SK-N-SH treated with all-trans-retinoic acid at 6 μM for 48 hours (cell line): ENCODE data around the gene ADD3.

ENCODE experiments used
- ATAC-seq: fragments of 200-7000 bp; cut with Tn5 transposase; 3 replicates; pipeline ENCODE4 v1.9.1; 2020; ENCODE audit warnings: mild to moderate bottlenecking, moderate library complexity
- ARNTL ChIP-seq: fragments of 450-650 bp; formaldehyde crosslinking; IDR thresholded peaks from 2 replicates; pipeline ENCODE4 v1.5.0; 2020; ENCODE audit warnings: low read depth, mild to moderate bottlenecking, moderate library complexity, borderline replicate concordance
- CSDC2 ChIP-seq: fragments of 250-450 bp; sonication (Bioruptor Pico); IDR thresholded peaks from 2 replicates; pipeline ENCODE4 v1.5.0; 2020; ENCODE audit warnings: mild to moderate bottlenecking, moderate library complexity
- CSRNP3 ChIP-seq: fragments of 250-450 bp; sonication (Bioruptor Pico); IDR thresholded peaks from 2 replicates; pipeline ENCODE4 v1.5.1; 2021; ENCODE audit warnings: mild to moderate bottlenecking, moderate library complexity
- ESRRG ChIP-seq: fragments of 250-450 bp; sonication (Bioruptor Pico); IDR thresholded peaks from 2 replicates; pipeline ENCODE4 v1.6.1; 2021; ENCODE audit warnings: mild to moderate bottlenecking
- GLIS3 ChIP-seq: fragments of 250-450 bp; sonication (Bioruptor Pico); IDR thresholded peaks from 2 replicates; pipeline ENCODE4 v1.5.0; 2020; ENCODE audit warnings: mild to moderate bottlenecking, moderate library complexity
- ISL1 ChIP-seq: fragments of 250-450 bp; sonication (Bioruptor Pico); IDR thresholded peaks from 2 replicates; pipeline ENCODE4 v2.1.2; 2022; ENCODE audit warnings: mild to moderate bottlenecking, moderate library complexity
- OSR1 ChIP-seq: fragments of 250-450 bp; sonication (Bioruptor Pico); IDR thresholded peaks from 2 replicates; pipeline ENCODE4 v1.8.0; 2022; ENCODE audit warnings: moderate library complexity, mild to moderate bottlenecking, inconsistent platforms
- SNAI2 ChIP-seq: fragments of 250-450 bp; sonication (Bioruptor Pico); IDR thresholded peaks from 2 replicates; pipeline ENCODE4 v1.5.0; 2020; ENCODE audit warnings: mild to moderate bottlenecking, moderate library complexity
- TCF4 ChIP-seq: fragments of 250-450 bp; sonication (Bioruptor Pico); IDR thresholded peaks from 2 replicates; pipeline ENCODE4 v1.8.0; 2021; ENCODE audit warnings: mild to moderate bottlenecking, moderate library complexity, borderline replicate concordance
- TOX ChIP-seq: fragments of 250-450 bp; sonication (Bioruptor Pico); IDR thresholded peaks from 2 replicates; pipeline ENCODE4 v1.8.0; 2021; ENCODE audit warnings: mild to moderate bottlenecking, moderate library complexity, borderline replicate concordance
- ZC3H10 ChIP-seq: fragments of 250-450 bp; sonication (Bioruptor Pico); IDR thresholded peaks from 2 replicates; pipeline ENCODE4 v1.5.1; 2021; ENCODE audit warnings: mild to moderate bottlenecking, moderate library complexity
- ZFP30 ChIP-seq: fragments of 450-650 bp; formaldehyde crosslinking; IDR thresholded peaks from 2 replicates; pipeline ENCODE4 v1.5.0; 2022; ENCODE audit warnings: mild to moderate bottlenecking, moderate library complexity
- ZNF565 ChIP-seq: fragments of 450-650 bp; formaldehyde crosslinking; conservative IDR thresholded peaks from 2 replicates; pipeline ENCODE4 v1.5.0; 2020; ENCODE audit warnings: low read depth, mild to moderate bottlenecking, moderate library complexity
- ZNF70 ChIP-seq: fragments of 450-650 bp; formaldehyde crosslinking; IDR thresholded peaks from 2 replicates; pipeline ENCODE4 v1.5.0; 2020; ENCODE audit warnings: mild to moderate bottlenecking, moderate library complexity
- ZNF8 ChIP-seq: fragments of 450-650 bp; formaldehyde crosslinking; IDR thresholded peaks from 2 replicates; pipeline ENCODE4 v1.5.0; 2020; ENCODE audit warnings: mild to moderate bottlenecking, moderate library complexity
- TF ChIP-seq, protein P1 (sequence below): fragments of 250-450 bp; sonication (Bioruptor Pico); IDR thresholded peaks from 2 replicates; pipeline ENCODE4 v1.5.1; 2020; ENCODE audit warnings: low read depth, mild to moderate bottlenecking, moderate library complexity
- TF ChIP-seq, protein P2 (sequence below): fragments of 250-450 bp; sonication (Bioruptor Pico); IDR thresholded peaks from 2 replicates; pipeline ENCODE4 v1.8.0; 2021; ENCODE audit warnings: low read depth, mild to moderate bottlenecking, moderate library complexity, borderline replicate concordance
- TF ChIP-seq, protein P3 (sequence below): fragments of 250-450 bp; sonication (Bioruptor Pico); IDR thresholded peaks from 2 replicates; pipeline ENCODE4 v1.8.0; 2020; ENCODE audit warnings: mild to moderate bottlenecking, moderate library complexity, borderline replicate concordance
- TF ChIP-seq, protein P4 (sequence below): fragments of 250-450 bp; sonication (Bioruptor Pico); IDR thresholded peaks from 2 replicates; pipeline ENCODE4 v1.5.0; 2020; ENCODE audit warnings: mild to moderate bottlenecking, moderate library complexity

Gene ADD3

GRCh38 chr10:109961174-109962001 is 46.4 kb upstream of the ADD3 start:
- TF ChIP-seq CSDC2 (0 out of 2 replicates have a peak, but pooled peaks have one; percentile 23), ESRRG (CRISPR knock-in tag) (no peak), ZNF8 (CRISPR knock-in tag) (no peak), ISL1 (CRISPR knock-in tag) (0 out of 2 replicates have a peak, but pooled peaks have one; percentile 7)
- TF ChIP-seq, protein P1, sequence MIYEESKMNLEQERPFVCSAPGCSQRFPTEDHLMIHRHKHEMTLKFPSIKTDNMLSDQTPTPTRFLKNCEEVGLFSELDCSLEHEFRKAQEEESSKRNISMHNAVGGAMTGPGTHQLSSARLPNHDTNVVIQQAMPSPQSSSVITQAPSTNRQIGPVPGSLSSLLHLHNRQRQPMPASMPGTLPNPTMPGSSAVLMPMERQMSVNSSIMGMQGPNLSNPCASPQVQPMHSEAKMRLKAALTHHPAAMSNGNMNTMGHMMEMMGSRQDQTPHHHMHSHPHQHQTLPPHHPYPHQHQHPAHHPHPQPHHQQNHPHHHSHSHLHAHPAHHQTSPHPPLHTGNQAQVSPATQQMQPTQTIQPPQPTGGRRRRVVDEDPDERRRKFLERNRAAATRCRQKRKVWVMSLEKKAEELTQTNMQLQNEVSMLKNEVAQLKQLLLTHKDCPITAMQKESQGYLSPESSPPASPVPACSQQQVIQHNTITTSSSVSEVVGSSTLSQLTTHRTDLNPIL (CRISPR knock-in tag), result no peak
- ATAC-seq, result peak; percentile 12

- no peak; the same call in 2 of the 3 replicates for ATAC-seq
- TF ChIP-seq, protein P1 (CRISPR knock-in tag), result no peak
- no peak for TF ChIP-seq ZC3H10
Observed at GRCh38 chr10:109962247-109962646, 45.5 kb upstream of the ADD3 start.

GRCh38 chr10:109963439-109963838 is 44.3 kb upstream of the ADD3 start:
- TF ChIP-seq ESRRG (CRISPR knock-in tag) (no peak), CSRNP3 (CRISPR knock-in tag) (0 out of 2 replicates have a peak, but pooled peaks have one; percentile 18), TCF4 (CRISPR knock-in tag) (peak; percentile 94), GLIS3 (CRISPR knock-in tag) (no peak), ISL1 (CRISPR knock-in tag) (peak; percentile 41; the same call in 1 of the 2 replicates), ARNTL (CRISPR knock-in tag) (no peak), SNAI2 (CRISPR knock-in tag) (no peak), ZNF8 (CRISPR knock-in tag) (no peak; the same call in 1 of the 2 replicates), ZNF565 (CRISPR knock-in tag) (no peak), CSDC2 (no peak), OSR1 (CRISPR knock-in tag) (no peak), TOX (CRISPR knock-in tag) (no peak), ZNF70 (CRISPR knock-in tag) (peak; percentile 73; the same call in 1 of the 2 replicates)
- TF ChIP-seq, protein P2, sequence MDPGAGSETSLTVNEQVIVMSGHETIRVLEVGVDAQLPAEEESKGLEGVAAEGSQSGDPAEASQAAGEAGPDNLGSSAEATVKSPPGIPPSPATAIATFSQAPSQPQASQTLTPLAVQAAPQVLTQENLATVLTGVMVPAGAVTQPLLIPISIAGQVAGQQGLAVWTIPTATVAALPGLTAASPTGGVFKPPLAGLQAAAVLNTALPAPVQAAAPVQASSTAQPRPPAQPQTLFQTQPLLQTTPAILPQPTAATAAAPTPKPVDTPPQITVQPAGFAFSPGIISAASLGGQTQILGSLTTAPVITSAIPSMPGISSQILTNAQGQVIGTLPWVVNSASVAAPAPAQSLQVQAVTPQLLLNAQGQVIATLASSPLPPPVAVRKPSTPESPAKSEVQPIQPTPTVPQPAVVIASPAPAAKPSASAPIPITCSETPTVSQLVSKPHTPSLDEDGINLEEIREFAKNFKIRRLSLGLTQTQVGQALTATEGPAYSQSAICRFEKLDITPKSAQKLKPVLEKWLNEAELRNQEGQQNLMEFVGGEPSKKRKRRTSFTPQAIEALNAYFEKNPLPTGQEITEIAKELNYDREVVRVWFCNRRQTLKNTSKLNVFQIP (CRISPR knock-in tag), result no peak; the same call in 1 of the 2 replicates
- TF ChIP-seq, protein P1 (CRISPR knock-in tag), result no peak
- TF ChIP-seq, protein P3, sequence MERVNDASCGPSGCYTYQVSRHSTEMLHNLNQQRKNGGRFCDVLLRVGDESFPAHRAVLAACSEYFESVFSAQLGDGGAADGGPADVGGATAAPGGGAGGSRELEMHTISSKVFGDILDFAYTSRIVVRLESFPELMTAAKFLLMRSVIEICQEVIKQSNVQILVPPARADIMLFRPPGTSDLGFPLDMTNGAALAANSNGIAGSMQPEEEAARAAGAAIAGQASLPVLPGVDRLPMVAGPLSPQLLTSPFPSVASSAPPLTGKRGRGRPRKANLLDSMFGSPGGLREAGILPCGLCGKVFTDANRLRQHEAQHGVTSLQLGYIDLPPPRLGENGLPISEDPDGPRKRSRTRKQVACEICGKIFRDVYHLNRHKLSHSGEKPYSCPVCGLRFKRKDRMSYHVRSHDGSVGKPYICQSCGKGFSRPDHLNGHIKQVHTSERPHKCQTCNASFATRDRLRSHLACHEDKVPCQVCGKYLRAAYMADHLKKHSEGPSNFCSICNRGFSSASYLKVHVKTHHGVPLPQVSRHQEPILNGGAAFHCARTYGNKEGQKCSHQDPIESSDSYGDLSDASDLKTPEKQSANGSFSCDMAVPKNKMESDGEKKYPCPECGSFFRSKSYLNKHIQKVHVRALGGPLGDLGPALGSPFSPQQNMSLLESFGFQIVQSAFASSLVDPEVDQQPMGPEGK (CRISPR knock-in tag), result no peak

DNA sequence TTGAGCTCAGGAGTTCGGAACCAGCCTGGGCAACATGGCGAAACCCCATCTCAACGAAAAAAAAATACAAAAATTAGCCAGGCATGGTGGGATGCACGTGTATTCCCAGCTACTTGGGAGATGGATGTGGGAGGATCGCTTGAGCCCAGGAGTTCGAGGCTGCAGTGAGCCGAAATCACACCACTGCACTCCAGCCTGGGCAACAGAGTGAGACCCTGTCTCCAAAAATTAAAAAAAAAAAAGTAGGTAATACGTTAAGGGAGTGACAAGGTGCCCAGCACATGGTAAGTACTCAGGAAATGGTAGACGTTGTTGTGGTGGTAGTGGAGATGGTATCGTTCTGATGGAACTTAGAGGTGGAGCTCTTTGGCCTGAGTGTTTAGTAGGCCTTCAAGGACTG is 43.5 kb upstream of the ADD3 start:
- no peak for ATAC-seq
- TF ChIP-seq ZFP30 (CRISPR knock-in tag), result no peak
- TF ChIP-seq, protein P4, sequence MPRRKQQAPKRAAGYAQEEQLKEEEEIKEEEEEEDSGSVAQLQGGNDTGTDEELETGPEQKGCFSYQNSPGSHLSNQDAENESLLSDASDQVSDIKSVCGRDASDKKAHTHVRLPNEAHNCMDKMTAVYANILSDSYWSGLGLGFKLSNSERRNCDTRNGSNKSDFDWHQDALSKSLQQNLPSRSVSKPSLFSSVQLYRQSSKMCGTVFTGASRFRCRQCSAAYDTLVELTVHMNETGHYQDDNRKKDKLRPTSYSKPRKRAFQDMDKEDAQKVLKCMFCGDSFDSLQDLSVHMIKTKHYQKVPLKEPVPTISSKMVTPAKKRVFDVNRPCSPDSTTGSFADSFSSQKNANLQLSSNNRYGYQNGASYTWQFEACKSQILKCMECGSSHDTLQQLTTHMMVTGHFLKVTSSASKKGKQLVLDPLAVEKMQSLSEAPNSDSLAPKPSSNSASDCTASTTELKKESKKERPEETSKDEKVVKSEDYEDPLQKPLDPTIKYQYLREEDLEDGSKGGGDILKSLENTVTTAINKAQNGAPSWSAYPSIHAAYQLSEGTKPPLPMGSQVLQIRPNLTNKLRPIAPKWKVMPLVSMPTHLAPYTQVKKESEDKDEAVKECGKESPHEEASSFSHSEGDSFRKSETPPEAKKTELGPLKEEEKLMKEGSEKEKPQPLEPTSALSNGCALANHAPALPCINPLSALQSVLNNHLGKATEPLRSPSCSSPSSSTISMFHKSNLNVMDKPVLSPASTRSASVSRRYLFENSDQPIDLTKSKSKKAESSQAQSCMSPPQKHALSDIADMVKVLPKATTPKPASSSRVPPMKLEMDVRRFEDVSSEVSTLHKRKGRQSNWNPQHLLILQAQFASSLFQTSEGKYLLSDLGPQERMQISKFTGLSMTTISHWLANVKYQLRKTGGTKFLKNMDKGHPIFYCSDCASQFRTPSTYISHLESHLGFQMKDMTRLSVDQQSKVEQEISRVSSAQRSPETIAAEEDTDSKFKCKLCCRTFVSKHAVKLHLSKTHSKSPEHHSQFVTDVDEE (CRISPR knock-in tag), result no peak

More at GRCh38 chr10:109963439-109963838, 44.3 kb upstream of the ADD3 start:
- peak; percentile 49 for ATAC-seq
